ENCODE measurements around the gene SYT12. TPM values are rescaled to one million over a fixed set of nuclear protein-coding genes. Genes with fewer than 3 reads are reported as not detected.
A peak's percentile ranks its signal among the peaks of the same experiment; 100 is the strongest.

Gene SYT12
- total and polyA plus RNA-seq, 2 experiments from 2014 or later, result 0.75 to 2.8 TPM

- no peaks in the 10 kb centered on the region for H3K27me3 ChIP-seq (replicated peaks; ENCODE audit: insufficient read depth)
- WGBS, 2 experiments (ENCODE audit: low coverage in 1 of 2, low lambda C conversion rate in 2 of 2, missing lambda C conversion rate in 2 of 2), result 89 to 90% methylated on average over 8 of the region's 8 CpGs
Observed at GRCh38 chr11:67058506-67058905, 35.6 kb downstream of the SYT12 start.

GRCh38 chr11:67059671-67060070 is 36.7 kb downstream of the SYT12 start:
- Histone ChIP-seq H3K79me2 (ENCODE audit: insufficient read depth) (no peaks in the 10 kb centered on the region), H3K4me3 (no peak overlapping the region), H3K27ac (no peak overlapping the region), H3F3A (ENCODE audit: insufficient read depth) (no peaks in the 10 kb centered on the region; the same call in 1 of the 2 replicates), H2AFZ (no peak overlapping the region), H3K9me2 (ENCODE audit: insufficient read depth) (no peaks in the 10 kb centered on the region), H3K4me1 (ENCODE audit: insufficient read depth) (peaks cover 15% of the 10 kb centered on the region), H3K4me2 (ENCODE audit: unreplicated experiment) (no peak overlapping the region), H3K36me3 (ENCODE audit: low read depth) (no peaks in the 10 kb centered on the region), H4K20me1 (ENCODE audit: insufficient read depth) (no peaks in the 10 kb centered on the region), H3K9me3 (ENCODE audit: low read depth) (no peaks in the 10 kb centered on the region), H3K9ac (no peak overlapping the region), H3K27me3 (replicated peaks; ENCODE audit: insufficient read depth) (no peaks in the 10 kb centered on the region)
- WGBS, 2 experiments (ENCODE audit: low coverage in 1 of 2, low lambda C conversion rate in 2 of 2, missing lambda C conversion rate in 2 of 2), result 69 to 75% methylated on average over 3 of the region's 3 CpGs
- no peak for DNase-seq
- in situ Hi-C loops (cut with MboI), result no loop called here
- TF ChIP-seq EZH2 (IDR thresholded peaks at IDR 0.05; ENCODE audit: insufficient read depth, poor library complexity, severe bottlenecking), result no peak
- no peak for TF ChIP-seq EZH2phosphoT487 (IDR thresholded peaks at IDR 0.05; ENCODE audit: insufficient read depth, low read depth)

More at GRCh38 chr11:67058506-67058905, 35.6 kb downstream of the SYT12 start:
- H3K9me2 ChIP-seq (ENCODE audit: insufficient read depth), result no peaks in the 10 kb centered on the region
- H3K9me3 ChIP-seq (ENCODE audit: low read depth), result no peaks in the 10 kb centered on the region
- no peak overlapping the region for H3K4me3 ChIP-seq
- no peaks in the 10 kb centered on the region; the same call in 1 of the 2 replicates for H3F3A ChIP-seq (ENCODE audit: insufficient read depth)
- H2AFZ ChIP-seq, result no peak overlapping the region
- H3K79me2 ChIP-seq (ENCODE audit: insufficient read depth), result no peaks in the 10 kb centered on the region
- no peak for TF ChIP-seq EZH2 (IDR thresholded peaks at IDR 0.05; ENCODE audit: insufficient read depth, poor library complexity, severe bottlenecking)
- no peak for TF ChIP-seq EZH2phosphoT487 (IDR thresholded peaks at IDR 0.05; ENCODE audit: insufficient read depth, low read depth)
- H4K20me1 ChIP-seq (ENCODE audit: insufficient read depth), result no peaks in the 10 kb centered on the region
- no peaks in the 10 kb centered on the region for H3K36me3 ChIP-seq (ENCODE audit: low read depth)
- no peak overlapping the region for H3K9ac ChIP-seq
- no peak for DNase-seq
- peaks cover 20% of the 10 kb centered on the region for H3K4me1 ChIP-seq (ENCODE audit: insufficient read depth)
- H3K4me2 ChIP-seq (ENCODE audit: unreplicated experiment), result no peak overlapping the region
- in situ Hi-C loops (cut with MboI), result no loop called here
- H3K27ac ChIP-seq, result no peak overlapping the region

- no peak overlapping the region for H3K9ac ChIP-seq
- H2AFZ ChIP-seq, result no peak overlapping the region
- TF ChIP-seq EZH2phosphoT487 (IDR thresholded peaks at IDR 0.05; ENCODE audit: insufficient read depth, low read depth), result no peak
- no peak for TF ChIP-seq EZH2 (IDR thresholded peaks at IDR 0.05; ENCODE audit: insufficient read depth, poor library complexity, severe bottlenecking)
- H3K27ac ChIP-seq, result no peak overlapping the region
- no peaks in the 10 kb centered on the region for H3K79me2 ChIP-seq (ENCODE audit: insufficient read depth)
- peak; percentile 58 for DNase-seq
- H3F3A ChIP-seq (ENCODE audit: insufficient read depth), result no peaks in the 10 kb centered on the region
- no peak overlapping the region for H3K4me2 ChIP-seq (ENCODE audit: unreplicated experiment)
- no peaks in the 10 kb centered on the region for H4K20me1 ChIP-seq (ENCODE audit: insufficient read depth)
- WGBS, 2 experiments (ENCODE audit: low coverage in 1 of 2, low lambda C conversion rate in 2 of 2, missing lambda C conversion rate in 2 of 2), result 70 to 72% methylated on average over 7 of the region's 7 CpGs
- no peaks in the 10 kb centered on the region for H3K27me3 ChIP-seq (replicated peaks; ENCODE audit: insufficient read depth)
- no peak overlapping the region for H3K4me3 ChIP-seq
- in situ Hi-C loops (cut with MboI), result no loop called here
- no peaks in the 10 kb centered on the region for H3K9me3 ChIP-seq (ENCODE audit: low read depth)
- H3K36me3 ChIP-seq (ENCODE audit: low read depth), result no peaks in the 10 kb centered on the region
- no peaks in the 10 kb centered on the region for H3K9me2 ChIP-seq (ENCODE audit: insufficient read depth)
- peaks cover 11% of the 10 kb centered on the region for H3K4me1 ChIP-seq (ENCODE audit: insufficient read depth)
Observed at GRCh38 chr11:67060111-67060522, 37.2 kb downstream of the SYT12 start.

- H3K4me2 ChIP-seq (ENCODE audit: unreplicated experiment), result no peak overlapping the region
- no peak overlapping the region for H2AFZ ChIP-seq
- 84 to 89% methylated on average over 13 of the region's 13 CpGs for WGBS, 2 experiments (ENCODE audit: low coverage in 1 of 2, low lambda C conversion rate in 2 of 2, missing lambda C conversion rate in 2 of 2)
- H3K4me3 ChIP-seq, result no peak overlapping the region
- H3K27ac ChIP-seq, result no peak overlapping the region
- H3K9ac ChIP-seq, result no peak overlapping the region
- in situ Hi-C loops (cut with MboI), result no loop called here
- H3K4me1 ChIP-seq (ENCODE audit: insufficient read depth), result no peaks in the 10 kb centered on the region
- H3K9me3 ChIP-seq (ENCODE audit: low read depth), result no peaks in the 10 kb centered on the region
- no peak for DNase-seq
- H3K79me2 ChIP-seq (ENCODE audit: insufficient read depth), result no peaks in the 10 kb centered on the region
- no peaks in the 10 kb centered on the region for H4K20me1 ChIP-seq (ENCODE audit: insufficient read depth)
- no peak for TF ChIP-seq EZH2 (IDR thresholded peaks at IDR 0.05; ENCODE audit: insufficient read depth, poor library complexity, severe bottlenecking)
- no peak for TF ChIP-seq EZH2phosphoT487 (IDR thresholded peaks at IDR 0.05; ENCODE audit: insufficient read depth, low read depth)
- H3K27me3 ChIP-seq (replicated peaks; ENCODE audit: insufficient read depth), result no peaks in the 10 kb centered on the region
- no peaks in the 10 kb centered on the region for H3F3A ChIP-seq (ENCODE audit: insufficient read depth)
- no peaks in the 10 kb centered on the region for H3K36me3 ChIP-seq (ENCODE audit: low read depth)
- H3K9me2 ChIP-seq (ENCODE audit: insufficient read depth), result no peaks in the 10 kb centered on the region
Observed at GRCh38 chr11:67062526-67063373, 39.8 kb downstream of the SYT12 start.

Measured in GM23248 (cell line).